T-helper 1 cell treated with Interleukin-12 subunit alpha and Interleukin-12 subunit beta and Interleukin-4 antibody, amounts not matched to agents 30 μg/mL and 1 μg/mL, for 36 hours (primary cell): ENCODE results near the gene NFILZ.
A peak's percentile ranks its signal among the peaks of the same experiment; 100 is the strongest.

Experiments used
- H3K27ac Mint-ChIP-seq: one replicate; pipeline ENCODE4 v1.8.0; 2021; ENCODE audit warnings: mild to moderate bottlenecking, mixed read lengths
- H3K27me3 Mint-ChIP-seq: one replicate; pipeline ENCODE4 v1.8.0; 2021; ENCODE audit warnings: low read depth, mixed read lengths
- H3K36me3 Mint-ChIP-seq: one replicate; pipeline ENCODE4 v1.8.0; 2021; ENCODE audit warnings: low read depth, mixed read lengths
- H3K4me1 Mint-ChIP-seq: one replicate; pipeline ENCODE4 v1.8.0; 2021; ENCODE audit warnings: low read depth, mixed read lengths
- H3K4me3 Mint-ChIP-seq: one replicate; pipeline ENCODE4 v1.8.0; 2021; ENCODE audit warnings: mild to moderate bottlenecking, moderate library complexity, mixed read lengths
- H3K9me3 Mint-ChIP-seq: one replicate; pipeline ENCODE4 v1.8.0; 2021; ENCODE audit warnings: mixed read lengths

NFILZ gene

GRCh38 chr19:8642561-8642960, 12.1 kb downstream of the NFILZ start:
- Mint-ChIP-seq H3K27ac (no peak overlapping the region), H3K36me3 (no peaks in the 10 kb centered on the region), H3K27me3 (peaks cover 12% of the 10 kb centered on the region), H3K4me3 (no peak overlapping the region), H3K4me1 (no peaks in the 10 kb centered on the region), H3K9me3 (peaks cover 9% of the 10 kb centered on the region)

- Mint-ChIP-seq H3K27me3 (peaks cover 12% of the 10 kb centered on the region), H3K4me1 (no peaks in the 10 kb centered on the region), H3K27ac (no peak overlapping the region), H3K4me3 (no peak overlapping the region), H3K36me3 (no peaks in the 10 kb centered on the region), H3K9me3 (peaks cover 9% of the 10 kb centered on the region)
Observed at GRCh38 chr19:8643860-8644653, 13.6 kb downstream of the NFILZ start.

DNA sequence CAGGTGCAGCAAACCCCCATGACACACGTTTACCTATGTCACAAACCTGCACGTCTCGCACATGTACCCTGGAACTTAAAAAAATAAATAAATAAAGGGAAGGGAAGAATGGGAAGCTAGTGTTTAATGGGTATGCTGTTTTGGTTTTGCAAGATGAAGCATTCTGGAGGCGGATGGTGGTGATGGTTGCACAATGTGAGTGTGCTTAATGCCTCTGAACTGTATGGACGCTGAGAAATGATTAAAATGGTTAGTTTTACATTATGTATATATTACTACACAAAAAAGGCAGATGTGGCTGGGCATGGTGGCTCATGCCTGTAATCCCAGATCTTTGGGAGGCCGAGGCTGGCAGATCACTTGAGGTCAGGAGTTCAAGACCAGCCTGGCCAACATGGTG, 17.8 kb downstream of the NFILZ start:
- Mint-ChIP-seq H3K4me1 (no peaks in the 10 kb centered on the region), H3K9me3 (no peaks in the 10 kb centered on the region), H3K4me3 (no peak overlapping the region), H3K36me3 (no peaks in the 10 kb centered on the region), H3K27me3 (peaks cover 10% of the 10 kb centered on the region), H3K27ac (no peak overlapping the region)

GRCh38 chr19:8654591-8655339, 24.3 kb downstream of the NFILZ start:
- H3K27ac Mint-ChIP-seq: peak overlapping the region; percentile 20
- peak overlapping the region; percentile 39 for H3K4me3 Mint-ChIP-seq
- H3K4me1 Mint-ChIP-seq: peaks cover 9% of the 10 kb centered on the region
- H3K27me3 Mint-ChIP-seq: peaks cover 18% of the 10 kb centered on the region
- no peaks in the 10 kb centered on the region for H3K9me3 Mint-ChIP-seq
- no peaks in the 10 kb centered on the region for H3K36me3 Mint-ChIP-seq

GRCh38 chr19:8655340-8655709, 24.9 kb downstream of the NFILZ start:
- Mint-ChIP-seq H3K27ac (no peak overlapping the region), H3K9me3 (no peaks in the 10 kb centered on the region), H3K4me1 (peaks cover 9% of the 10 kb centered on the region), H3K27me3 (peaks cover 18% of the 10 kb centered on the region), H3K4me3 (peak overlapping the region; percentile 32), H3K36me3 (no peaks in the 10 kb centered on the region)

DNA sequence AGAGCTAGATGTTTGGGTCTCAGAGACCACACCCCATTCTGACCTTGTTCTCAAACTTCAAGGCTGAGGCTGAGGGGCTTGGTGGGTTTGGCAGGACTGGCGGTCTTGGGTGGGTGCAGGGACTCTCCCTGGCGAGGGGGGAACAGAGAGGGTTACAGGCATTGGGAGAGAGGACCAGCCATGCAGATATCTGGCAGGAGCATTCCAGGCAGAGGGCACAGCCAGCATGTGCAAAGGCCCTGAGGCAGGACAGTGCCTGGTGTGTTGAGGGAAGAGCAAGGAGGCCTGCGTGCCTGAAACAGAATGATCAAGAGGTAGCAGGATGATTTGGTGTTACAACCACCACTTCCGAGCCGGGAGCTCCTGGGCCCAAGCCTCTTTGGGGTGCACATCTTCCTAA, 27.4 kb downstream of the NFILZ start:
- Mint-ChIP-seq H3K27me3 (peaks cover 19% of the 10 kb centered on the region), H3K4me3 (no peak overlapping the region), H3K36me3 (no peaks in the 10 kb centered on the region), H3K4me1 (peaks cover 18% of the 10 kb centered on the region), H3K27ac (peak overlapping the region; percentile 39), H3K9me3 (no peaks in the 10 kb centered on the region)

DNA sequence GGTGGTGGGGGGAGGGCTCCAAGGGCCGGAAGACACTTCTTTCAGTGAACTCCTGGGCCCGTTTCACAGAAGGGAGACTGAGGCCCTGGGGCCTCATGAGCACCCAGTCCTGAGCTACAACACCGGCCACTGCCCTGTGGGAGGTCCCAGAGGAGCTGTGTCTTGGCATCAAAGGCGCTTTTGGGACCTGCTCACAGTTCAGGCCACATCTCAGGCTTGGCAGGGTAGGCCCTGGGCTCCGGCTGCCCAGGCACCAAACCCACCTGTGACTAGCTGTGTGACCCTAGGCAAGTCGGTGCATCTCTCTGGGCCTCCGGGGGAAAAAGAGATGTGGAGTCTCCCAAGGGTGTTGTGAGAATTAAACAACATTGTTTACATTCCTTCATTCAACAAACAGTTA, 29.5 kb downstream of the NFILZ start:
- no peaks in the 10 kb centered on the region for H3K9me3 Mint-ChIP-seq
- no peak overlapping the region for H3K4me3 Mint-ChIP-seq
- H3K27me3 Mint-ChIP-seq: peaks cover 19% of the 10 kb centered on the region
- no peaks in the 10 kb centered on the region for H3K36me3 Mint-ChIP-seq
- H3K27ac Mint-ChIP-seq: no peak overlapping the region
- peaks cover 29% of the 10 kb centered on the region for H3K4me1 Mint-ChIP-seq

- no peak overlapping the region for H3K4me3 Mint-ChIP-seq
- no peak overlapping the region for H3K27ac Mint-ChIP-seq
- H3K4me1 Mint-ChIP-seq: peaks cover 43% of the 10 kb centered on the region
- no peaks in the 10 kb centered on the region for H3K9me3 Mint-ChIP-seq
- H3K36me3 Mint-ChIP-seq: no peaks in the 10 kb centered on the region
- peaks cover 14% of the 10 kb centered on the region for H3K27me3 Mint-ChIP-seq
Observed at GRCh38 chr19:8662263-8662662, 31.8 kb downstream of the NFILZ start.

DNA sequence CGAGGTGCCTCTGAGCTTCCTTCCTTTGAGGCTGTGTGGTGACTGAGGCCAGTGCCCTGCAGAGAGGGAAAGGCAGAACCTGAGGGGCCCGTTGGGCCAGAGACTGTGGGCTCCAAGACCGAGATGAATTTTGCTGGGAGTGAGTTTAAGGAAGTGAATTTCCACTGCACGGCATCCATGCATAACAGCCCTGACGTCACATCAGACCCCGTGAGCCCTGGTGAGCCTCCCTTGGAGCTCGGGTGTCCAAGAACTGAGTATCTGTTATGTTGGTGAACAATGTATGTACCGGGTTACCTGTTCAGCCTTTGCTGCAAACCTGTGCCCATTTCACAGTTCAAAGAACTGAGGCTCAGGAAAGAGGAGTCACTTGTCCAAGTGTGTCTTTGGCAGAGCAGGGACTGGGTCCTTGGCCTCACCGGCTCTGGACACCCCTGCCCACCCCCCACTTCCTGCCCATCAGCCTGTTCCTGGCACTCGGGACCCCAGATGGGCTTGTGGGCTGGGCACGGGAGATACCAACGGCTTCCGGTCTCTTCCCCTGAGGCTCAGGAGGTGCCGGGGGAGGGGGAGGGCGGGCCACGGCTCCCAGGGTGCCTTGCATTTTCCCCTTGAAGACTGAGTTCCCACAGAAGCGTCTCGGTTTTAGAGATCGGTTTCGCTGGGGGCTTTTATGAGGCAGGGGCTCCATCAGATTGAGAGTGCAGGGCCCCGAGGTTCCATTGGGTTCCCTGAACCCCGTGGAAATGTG, 33.7 kb downstream of the NFILZ start:
- peaks cover 49% of the 10 kb centered on the region for H3K4me1 Mint-ChIP-seq
- no peak overlapping the region for H3K27ac Mint-ChIP-seq
- H3K27me3 Mint-ChIP-seq: peaks cover 3% of the 10 kb centered on the region
- H3K4me3 Mint-ChIP-seq: peak overlapping the region; percentile 23
- H3K36me3 Mint-ChIP-seq: peaks cover 5% of the 10 kb centered on the region
- H3K9me3 Mint-ChIP-seq: peaks cover 5% of the 10 kb centered on the region

- H3K9me3 Mint-ChIP-seq: peaks cover 5% of the 10 kb centered on the region
- peak overlapping the region; percentile 3 for H3K27ac Mint-ChIP-seq
- peaks cover 5% of the 10 kb centered on the region for H3K36me3 Mint-ChIP-seq
- H3K4me1 Mint-ChIP-seq: peaks cover 53% of the 10 kb centered on the region
- H3K27me3 Mint-ChIP-seq: peaks cover 3% of the 10 kb centered on the region
- no peak overlapping the region for H3K4me3 Mint-ChIP-seq
Observed at GRCh38 chr19:8664671-8665057, 34.2 kb downstream of the NFILZ start.

GRCh38 chr19:8665468-8666213, 35.2 kb downstream of the NFILZ start:
- Mint-ChIP-seq H3K27ac (peak overlapping the region; percentile 63), H3K36me3 (peaks cover 5% of the 10 kb centered on the region), H3K27me3 (peaks cover 3% of the 10 kb centered on the region), H3K4me1 (peaks cover 54% of the 10 kb centered on the region), H3K4me3 (peak overlapping the region; percentile 52), H3K9me3 (peaks cover 5% of the 10 kb centered on the region)

DNA sequence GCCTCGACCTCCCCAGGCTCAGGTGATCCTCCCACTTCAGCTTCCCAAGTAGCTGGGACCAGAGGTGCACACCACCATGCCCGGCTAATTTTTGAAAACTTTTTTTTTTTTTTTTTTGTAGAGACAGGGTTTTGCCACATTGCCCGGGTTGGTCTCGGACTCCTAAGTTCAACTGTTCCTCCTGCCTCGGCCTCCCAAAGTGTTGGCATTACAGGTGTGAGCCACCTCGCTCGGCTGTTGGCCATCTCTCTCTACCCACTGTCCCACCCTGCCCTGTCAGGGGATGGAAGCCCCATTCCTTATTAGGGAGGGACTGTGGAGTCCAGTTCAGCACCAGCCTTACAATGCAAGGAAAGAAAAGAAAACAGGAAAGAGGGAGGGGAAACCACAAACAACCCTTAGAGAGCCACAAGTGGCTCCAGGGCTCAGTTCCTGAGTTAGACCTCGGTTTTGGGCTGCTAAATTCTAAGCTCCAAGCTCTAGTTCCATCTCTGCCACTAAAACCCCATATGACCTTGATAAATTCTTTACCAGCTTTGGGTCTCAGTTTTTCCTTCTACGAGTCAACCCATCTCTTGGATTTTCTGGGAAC, 36.5 kb downstream of the NFILZ start:
- peaks cover 3% of the 10 kb centered on the region for H3K27me3 Mint-ChIP-seq
- peaks cover 5% of the 10 kb centered on the region for H3K36me3 Mint-ChIP-seq
- peak overlapping the region; percentile 20 for H3K27ac Mint-ChIP-seq
- H3K9me3 Mint-ChIP-seq: peaks cover 5% of the 10 kb centered on the region
- peaks cover 58% of the 10 kb centered on the region for H3K4me1 Mint-ChIP-seq
- H3K4me3 Mint-ChIP-seq: no peak overlapping the region

DNA sequence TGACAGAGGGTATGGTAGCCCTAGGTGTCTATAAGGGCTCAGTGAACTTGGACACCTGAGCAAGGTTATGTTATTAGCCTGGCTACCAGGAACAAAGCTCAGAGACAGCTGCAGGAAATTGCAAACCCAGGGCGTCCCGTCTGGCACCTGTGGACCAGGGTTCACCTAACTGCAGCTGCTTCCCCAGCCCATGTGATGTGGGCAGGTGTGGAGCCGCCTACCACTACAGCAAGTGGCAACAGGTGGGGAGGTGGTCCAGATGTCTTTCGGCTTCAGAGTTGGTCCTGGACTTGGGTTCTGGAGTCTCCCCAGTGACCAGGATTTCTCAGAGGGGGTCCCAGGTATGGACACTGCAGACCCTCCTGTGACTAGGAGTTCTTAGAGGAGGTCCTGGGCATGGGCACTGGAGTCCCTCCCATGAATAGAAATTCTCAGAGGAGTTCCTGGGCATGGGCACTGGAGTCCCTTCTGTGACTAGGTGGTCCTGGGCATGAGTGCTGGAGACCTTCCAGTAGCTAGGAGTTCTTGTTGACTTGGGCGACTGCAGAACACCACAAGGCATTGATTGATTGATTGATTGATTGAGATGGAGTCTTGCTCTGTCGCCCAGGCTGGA, 43.0 kb downstream of the NFILZ start:
- Mint-ChIP-seq H3K27me3 (peaks cover 23% of the 10 kb centered on the region), H3K36me3 (peaks cover 7% of the 10 kb centered on the region), H3K4me3 (no peak overlapping the region), H3K4me1 (peaks cover 26% of the 10 kb centered on the region), H3K27ac (no peak overlapping the region), H3K9me3 (peaks cover 15% of the 10 kb centered on the region)
